ENCODE data around the gene KIF13A.

DNA sequence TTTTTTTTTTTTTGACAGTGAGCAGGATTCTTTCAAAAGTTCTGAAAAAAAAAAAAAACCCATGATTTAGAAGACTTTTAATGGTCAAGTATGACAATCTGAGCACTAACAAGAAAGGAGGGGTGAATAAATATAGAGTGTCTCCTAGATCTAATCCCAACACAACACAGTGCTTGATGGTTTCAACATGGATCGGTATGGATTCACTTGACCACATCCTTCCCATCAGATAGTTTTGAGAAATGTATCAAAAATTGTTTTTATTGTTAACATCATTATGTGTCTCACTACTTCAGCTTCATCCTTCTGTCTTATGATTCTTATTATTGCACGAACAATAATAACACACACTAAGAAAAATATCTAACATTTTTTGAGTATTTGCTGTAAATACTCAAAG is 21.0 kb downstream of the KIF13A start:
- TF ChIP-seq, protein P1, sequence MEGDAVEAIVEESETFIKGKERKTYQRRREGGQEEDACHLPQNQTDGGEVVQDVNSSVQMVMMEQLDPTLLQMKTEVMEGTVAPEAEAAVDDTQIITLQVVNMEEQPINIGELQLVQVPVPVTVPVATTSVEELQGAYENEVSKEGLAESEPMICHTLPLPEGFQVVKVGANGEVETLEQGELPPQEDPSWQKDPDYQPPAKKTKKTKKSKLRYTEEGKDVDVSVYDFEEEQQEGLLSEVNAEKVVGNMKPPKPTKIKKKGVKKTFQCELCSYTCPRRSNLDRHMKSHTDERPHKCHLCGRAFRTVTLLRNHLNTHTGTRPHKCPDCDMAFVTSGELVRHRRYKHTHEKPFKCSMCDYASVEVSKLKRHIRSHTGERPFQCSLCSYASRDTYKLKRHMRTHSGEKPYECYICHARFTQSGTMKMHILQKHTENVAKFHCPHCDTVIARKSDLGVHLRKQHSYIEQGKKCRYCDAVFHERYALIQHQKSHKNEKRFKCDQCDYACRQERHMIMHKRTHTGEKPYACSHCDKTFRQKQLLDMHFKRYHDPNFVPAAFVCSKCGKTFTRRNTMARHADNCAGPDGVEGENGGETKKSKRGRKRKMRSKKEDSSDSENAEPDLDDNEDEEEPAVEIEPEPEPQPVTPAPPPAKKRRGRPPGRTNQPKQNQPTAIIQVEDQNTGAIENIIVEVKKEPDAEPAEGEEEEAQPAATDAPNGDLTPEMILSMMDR (IDR thresholded peaks at IDR 0.05): no peak
- TF ChIP-seq POLR2A (IDR thresholded peaks at IDR 0.05): no peak
